CD14-positive monocyte (primary cell): ENCODE measurements around the gene SCIN. TPM values are rescaled to one million over a fixed set of nuclear protein-coding genes. Genes with fewer than 3 reads are reported as not detected.
A peak's percentile ranks its signal among the peaks of the same experiment; 100 is the strongest.

ENCODE experiments used
- DNase-seq, 3 donors: peaks; one replicate each; pipeline ENCODE4 v3.0.0-alpha.2; 2011 to 2022
- H2AFZ ChIP-seq: 2 replicates; pipeline ENCODE4 v1.6.0; 2012; ENCODE audit warnings: mild to moderate bottlenecking, low read depth, low read length, inconsistent platforms; ENCODE audit not compliant: insufficient read depth, poor library complexity, severe bottlenecking
- H3K27ac ChIP-seq, 2 donors: 1 replicate in 1 of 2; 2 replicates in 1 of 2; pipeline ENCODE4 v1.5.1; 2012 to 2013; ENCODE audit warnings: low read length in 2 of 2, control low read depth in 1 of 2, inconsistent platforms in 1 of 2, low read depth in 1 of 2, mild to moderate bottlenecking in 1 of 2
- H3K27me3 ChIP-seq, 2 donors: one replicate each; pipeline versions ENCODE4 v1.6.0 to v1.6.1; 2011 to 2013; ENCODE audit warnings: low read length in 2 of 2; ENCODE audit not compliant: control insufficient read depth in 2 of 2, insufficient read depth in 2 of 2
- H3K36me3 ChIP-seq, 2 donors: replicated peaks in 1 of 2; 1 replicate in 1 of 2; 2 replicates in 1 of 2; pipeline versions ENCODE4 v1.5.1 to v1.6.1; 2012 to 2013; ENCODE audit warnings: low read length in 2 of 2, control low read depth in 1 of 2, inconsistent platforms in 1 of 2, mild to moderate bottlenecking in 1 of 2; ENCODE audit not compliant: insufficient read depth in 2 of 2, control insufficient read depth in 1 of 2
- H3K4me1 ChIP-seq, 2 donors: 1 replicate in 1 of 2; 2 replicates in 1 of 2; pipeline versions ENCODE4 v1.5.1 to v1.6.1; 2012 to 2013; ENCODE audit warnings: low read length in 2 of 2, control low read depth in 1 of 2, inconsistent platforms in 1 of 2, mild to moderate bottlenecking in 1 of 2, moderate library complexity in 1 of 2; ENCODE audit not compliant: insufficient read depth in 2 of 2, control insufficient read depth in 1 of 2
- H3K4me2 ChIP-seq: replicated peaks from 2 replicates; pipeline ENCODE3; 2012; ENCODE audit warnings: low read length, moderate library complexity, mild to moderate bottlenecking; ENCODE audit not compliant: poor library complexity, severe bottlenecking; ENCODE audit errors: extremely low read depth
- H3K4me3 ChIP-seq, 3 experiments: fragments of 200-600 bp in 1 of 3; sonication (generic) in 1 of 3; replicated peaks in 1 of 3; 1 replicate in 2 of 3; 2 replicates in 1 of 3; pipeline ENCODE4 v1.5.1; 2011 to 2013; ENCODE audit warnings: low read length in 3 of 3, mild to moderate bottlenecking in 3 of 3, control low read depth in 2 of 3, low read depth in 2 of 3, inconsistent platforms in 1 of 3, moderate library complexity in 1 of 3
- H3K79me2 ChIP-seq: 2 replicates; pipeline ENCODE4 v1.6.0; 2012; ENCODE audit warnings: mild to moderate bottlenecking, control low read depth, inconsistent platforms, low read length, moderate library complexity; ENCODE audit not compliant: insufficient read depth
- H3K9ac ChIP-seq: 2 replicates; pipeline ENCODE4 v1.6.0; 2017; ENCODE audit warnings: low read length, mild to moderate bottlenecking; ENCODE audit not compliant: insufficient read depth, poor library complexity, severe bottlenecking
- H3K9me3 ChIP-seq, 2 donors: replicated peaks in 1 of 2; 1 replicate in 1 of 2; 2 replicates in 1 of 2; pipeline versions ENCODE4 v1.5.1 to v1.6.1; 2012 to 2013; ENCODE audit warnings: low read length in 2 of 2, control low read depth in 1 of 2; ENCODE audit not compliant: control insufficient read depth in 1 of 2, insufficient read depth in 1 of 2
- H4K20me1 ChIP-seq: 2 replicates; pipeline ENCODE4 v1.6.0; 2012; ENCODE audit warnings: mild to moderate bottlenecking, low read length, control low read depth, moderate library complexity; ENCODE audit not compliant: insufficient read depth
- H3K27ac Mint-ChIP-seq, 7 donors: one replicate each; pipeline ENCODE4 v1.8.0; 2020; ENCODE audit warnings: mild to moderate bottlenecking in 7 of 7, mixed read lengths in 7 of 7, moderate library complexity in 6 of 7, inconsistent platforms in 2 of 7
- H3K27me3 Mint-ChIP-seq, 3 donors: one replicate each; pipeline ENCODE4 v1.8.0; 2021 to 2022; ENCODE audit warnings: low read depth in 3 of 3, mild to moderate bottlenecking in 3 of 3, mixed read lengths in 3 of 3, moderate library complexity in 3 of 3, inconsistent platforms in 1 of 3
- H3K36me3 Mint-ChIP-seq, 2 donors: one replicate each; pipeline ENCODE4 v1.8.0; 2020; ENCODE audit warnings: mixed read lengths in 2 of 2, inconsistent platforms in 1 of 2, mild to moderate bottlenecking in 1 of 2
- H3K4me1 Mint-ChIP-seq: one replicate; pipeline ENCODE4 v1.8.0; 2020; ENCODE audit warnings: mild to moderate bottlenecking, mixed read lengths
- H3K4me3 Mint-ChIP-seq, 2 donors: one replicate each; pipeline ENCODE4 v1.8.0; 2020; ENCODE audit warnings: mild to moderate bottlenecking in 2 of 2, mixed read lengths in 2 of 2, moderate library complexity in 1 of 2
- H3K9me3 Mint-ChIP-seq, 7 donors: one replicate each; pipeline ENCODE4 v1.8.0; 2020 to 2022; ENCODE audit warnings: mixed read lengths in 7 of 7, mild to moderate bottlenecking in 6 of 7, moderate library complexity in 6 of 7, inconsistent platforms in 2 of 7
- CTCF ChIP-seq: fragments of 200-600 bp; IDR thresholded peaks from one replicate; pipeline ENCODE4 v1.8.0; 2022; ENCODE audit warnings: antibody characterized with exemption, mild to moderate bottlenecking
- WGBS: methylation state at CpG from one replicate; pipeline ENCODE4 v1.1.5; 2013; ENCODE audit warnings: missing lambda C conversion rate; ENCODE audit not compliant: insufficient coverage; 5-methylcytosine and 5-hydroxymethylcytosine counted together
- intact Hi-C, 2 donors: fragments of 100-400 bp; cut with micrococcal nuclease; formaldehyde crosslinking; loops; one replicate each; pipeline versions ENCODE4 v1.15.0 to v1.15.1; 2023
- polyA plus RNA-seq, 3 donors: library from polyadenylated mRNA; depleted of rRNA in 1 of 3; unstranded in 2 of 3; stranded (reverse) in 1 of 3; fragments of 300-500 nt in 2 of 3; fragments of >200 nt in 1 of 3; fragmentation: Illumina TruSeq in 2 of 3; gene quantifications; 1 replicate in 2 of 3; 2 replicates in 1 of 3; pipeline ENCODE4 v1.2.3, GENCODE V29; 2012 to 2021

The SCIN gene
- polyA plus RNA-seq, 3 donors: 0.08 TPM; not detected in 2

- 100% methylated on average over 1 of the region's 2 CpGs for WGBS
- Histone ChIP-seq H4K20me1 (no peaks in the 10 kb centered on the region), H3K36me3 (no peaks in the 10 kb centered on the region), H3K4me1 (peaks cover 12 to 13% of the 10 kb centered on the region in 2 donors), H3K79me2 (no peaks in the 10 kb centered on the region), H3K4me2 (no peak overlapping the region), H3K9me3 (no peaks in the 10 kb centered on the region), H2AFZ (no peak overlapping the region), H3K27ac (no peak overlapping the region), H3K9ac (no peak overlapping the region), H3K4me3 (no peak overlapping the region), H3K27me3 (peaks cover 12 to 19% of the 10 kb centered on the region in 2 donors)
- Mint-ChIP-seq H3K27me3 (peaks cover 17 to 27% (median 23%) of the 10 kb centered on the region in 3 donors), H3K4me1 (peaks cover 16% of the 10 kb centered on the region), H3K27ac (peak overlapping the region in 1 of 7 donors; percentile 1), H3K4me3 (no peak overlapping the region), H3K36me3 (no peaks in the 10 kb centered on the region), H3K9me3 (peaks cover 0 to 6% (median 2%) of the 10 kb centered on the region in 7 donors)
- TF ChIP-seq CTCF: no peak
- intact Hi-C loops: no loop called here
- no peak for DNase-seq
These were observed 4.6 kb upstream of the SCIN start for GRCh38 chr7:12565873-12566272.

- H2AFZ ChIP-seq: no peak overlapping the region
- no peak for DNase-seq
- intact Hi-C loops: no loop called here
- Mint-ChIP-seq H3K36me3 (no peaks in the 10 kb centered on the region), H3K9me3 (peaks cover 0 to 9% (median 2%) of the 10 kb centered on the region in 7 donors), H3K27ac (no peak overlapping the region), H3K4me3 (no peak overlapping the region), H3K4me1 (peaks cover 21% of the 10 kb centered on the region), H3K27me3 (peaks cover 27 to 32% (median 32%) of the 10 kb centered on the region in 3 donors)
- no peaks in the 10 kb centered on the region for H3K79me2 ChIP-seq
- peaks cover 19 to 30% of the 10 kb centered on the region in 2 donors for H3K27me3 ChIP-seq
- H3K9me3 ChIP-seq: no peaks in the 10 kb centered on the region
- H3K9ac ChIP-seq: no peak overlapping the region
- WGBS: 20% methylated on average over 1 of the region's 1 CpG
- no peak overlapping the region for H3K27ac ChIP-seq
- no peak overlapping the region for H3K4me2 ChIP-seq
- H3K36me3 ChIP-seq: no peaks in the 10 kb centered on the region
- TF ChIP-seq CTCF: no peak
- no peak overlapping the region for H3K4me3 ChIP-seq
- H3K4me1 ChIP-seq: peaks cover 17% of the 10 kb centered on the region in 2 donors
- no peaks in the 10 kb centered on the region for H4K20me1 ChIP-seq
These were observed 3.5 kb upstream of the SCIN start for GRCh38 chr7:12567015-12567414.
